Measurements from ENCODE around the gene ZNF804A. TPM values are rescaled to one million over a fixed set of nuclear protein-coding genes. Genes with fewer than 3 reads are reported as not detected.

ZNF804A gene
- under 1 TPM in 2 of 3 donors, not detected in 1; 0.14 to 0.70 TPM for total RNA-seq
- long read RNA-seq, donor 1: 0 reads
- long read RNA-seq, donor 2: 0 reads

DNA sequence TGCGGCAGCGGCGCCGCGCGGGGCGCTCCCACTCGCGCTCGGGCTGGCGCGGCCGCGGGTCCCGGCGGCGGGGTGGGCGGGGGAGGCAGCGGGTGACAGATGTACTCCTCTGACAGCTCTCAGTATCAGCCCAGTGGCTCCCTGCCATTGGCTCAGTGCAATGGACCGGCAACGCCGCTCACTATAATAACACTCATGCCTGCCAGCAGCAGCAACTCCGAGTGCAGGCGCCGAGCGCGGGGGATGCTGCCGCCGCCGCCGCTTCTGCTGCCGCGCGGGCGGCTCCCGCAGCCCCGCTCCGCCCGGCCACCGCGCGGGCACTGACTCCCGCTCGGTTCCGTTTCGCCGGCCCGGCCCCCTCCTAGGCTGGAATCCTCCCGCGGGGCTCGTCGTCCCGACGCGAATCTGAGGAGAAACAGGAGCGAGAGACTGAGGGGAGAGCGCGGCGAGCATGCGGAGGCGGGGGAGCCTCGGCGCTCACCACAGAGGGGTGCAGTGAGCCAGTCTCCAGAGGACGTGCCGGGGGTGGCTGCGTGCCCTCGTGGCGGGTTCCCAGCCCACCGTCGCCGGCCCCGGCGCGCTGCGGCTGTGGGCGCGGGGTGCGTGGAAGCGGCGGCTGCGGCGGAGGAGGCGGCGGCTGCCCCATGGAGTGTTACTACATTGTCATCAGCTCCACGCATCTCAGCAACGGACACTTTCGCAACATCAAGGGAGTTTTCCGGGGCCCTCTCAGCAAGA lies at the start of gene ZNF804A:
TSS of gene ZNF804A (plus strand) at position 214 of the 738 bp plus-strand sequence. CDS start at position 645, 431 bp downstream.
- TF ChIP-seq, protein P1, sequence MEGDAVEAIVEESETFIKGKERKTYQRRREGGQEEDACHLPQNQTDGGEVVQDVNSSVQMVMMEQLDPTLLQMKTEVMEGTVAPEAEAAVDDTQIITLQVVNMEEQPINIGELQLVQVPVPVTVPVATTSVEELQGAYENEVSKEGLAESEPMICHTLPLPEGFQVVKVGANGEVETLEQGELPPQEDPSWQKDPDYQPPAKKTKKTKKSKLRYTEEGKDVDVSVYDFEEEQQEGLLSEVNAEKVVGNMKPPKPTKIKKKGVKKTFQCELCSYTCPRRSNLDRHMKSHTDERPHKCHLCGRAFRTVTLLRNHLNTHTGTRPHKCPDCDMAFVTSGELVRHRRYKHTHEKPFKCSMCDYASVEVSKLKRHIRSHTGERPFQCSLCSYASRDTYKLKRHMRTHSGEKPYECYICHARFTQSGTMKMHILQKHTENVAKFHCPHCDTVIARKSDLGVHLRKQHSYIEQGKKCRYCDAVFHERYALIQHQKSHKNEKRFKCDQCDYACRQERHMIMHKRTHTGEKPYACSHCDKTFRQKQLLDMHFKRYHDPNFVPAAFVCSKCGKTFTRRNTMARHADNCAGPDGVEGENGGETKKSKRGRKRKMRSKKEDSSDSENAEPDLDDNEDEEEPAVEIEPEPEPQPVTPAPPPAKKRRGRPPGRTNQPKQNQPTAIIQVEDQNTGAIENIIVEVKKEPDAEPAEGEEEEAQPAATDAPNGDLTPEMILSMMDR (IDR thresholded peaks at IDR 0.05): no peak
- H3K9me3 ChIP-seq: no peaks in the 10 kb centered on the region
- intact Hi-C loops (cut with DNase I, micrococcal nuclease): no loop called here
- DNase-seq (peak; percentile 22 to 52 (median 39)), ATAC-seq (peak; percentile 64)
- no peaks in the 10 kb centered on the region for H3K36me3 ChIP-seq (ENCODE audit: low read depth)
- no peak within 1 kb of the TSS for H3K4me3 ChIP-seq
- H3K4me1 ChIP-seq (ENCODE audit: low read depth): peaks cover 2% of the 10 kb centered on the region

DNA sequence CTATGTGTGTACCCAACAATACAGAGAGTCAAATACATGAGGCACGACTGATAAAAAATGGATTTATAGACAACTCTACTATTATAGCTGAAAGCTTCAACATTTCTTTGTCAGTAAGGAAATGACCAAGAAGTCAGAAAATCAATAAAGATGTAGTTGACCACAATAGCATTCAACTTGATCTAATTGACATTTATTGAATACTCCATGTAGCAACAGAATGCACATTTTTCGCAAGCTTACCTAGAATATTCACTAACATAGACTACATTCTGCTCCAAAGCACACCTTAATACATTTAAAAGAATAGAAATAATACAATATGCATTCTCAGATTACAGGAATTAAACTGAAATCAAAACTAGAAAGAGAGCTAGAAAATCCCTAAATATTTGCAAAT lies 49.2 kb upstream of the ZNF804A start:
- intact Hi-C loops (cut with DNase I, micrococcal nuclease): no loop called here
- ATAC-seq (no peak), DNase-seq (no peak)
- H3K9me3 ChIP-seq: no peaks in the 10 kb centered on the region
- no peak overlapping the region for H3K4me3 ChIP-seq
- no peaks in the 10 kb centered on the region for H3K4me1 ChIP-seq (ENCODE audit: low read depth)
- TF ChIP-seq, protein P1 (IDR thresholded peaks at IDR 0.05): no peak
- no peaks in the 10 kb centered on the region for H3K36me3 ChIP-seq (ENCODE audit: low read depth)

DNA sequence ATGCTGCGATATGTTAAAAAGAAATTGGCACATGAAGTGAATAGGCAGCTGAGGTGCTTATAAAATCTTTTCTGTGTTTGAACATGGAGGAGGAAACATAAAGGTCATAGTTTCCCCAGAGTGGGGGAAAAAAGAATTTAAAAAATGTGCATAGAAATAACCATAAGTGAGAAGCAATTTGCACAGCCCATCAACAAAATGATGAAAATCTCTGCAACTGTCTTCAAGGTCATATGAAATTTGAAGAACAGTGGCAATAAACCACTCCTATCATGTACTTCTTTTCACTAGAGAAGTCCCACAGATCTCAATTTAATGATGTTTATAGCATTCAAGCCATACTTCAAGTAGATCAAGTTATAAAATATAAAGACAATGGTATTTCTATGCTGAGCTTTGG lies 46.7 kb upstream of the ZNF804A start:
- intact Hi-C loops (cut with DNase I, micrococcal nuclease): no loop called here
- Histone ChIP-seq H3K36me3 (ENCODE audit: low read depth) (no peaks in the 10 kb centered on the region), H3K4me1 (ENCODE audit: low read depth) (no peaks in the 10 kb centered on the region), H3K4me3 (no peak overlapping the region), H3K9me3 (no peaks in the 10 kb centered on the region)
- DNase-seq: no peak
- no peak for ATAC-seq
- TF ChIP-seq, protein P1 (IDR thresholded peaks at IDR 0.05): no peak

DNA sequence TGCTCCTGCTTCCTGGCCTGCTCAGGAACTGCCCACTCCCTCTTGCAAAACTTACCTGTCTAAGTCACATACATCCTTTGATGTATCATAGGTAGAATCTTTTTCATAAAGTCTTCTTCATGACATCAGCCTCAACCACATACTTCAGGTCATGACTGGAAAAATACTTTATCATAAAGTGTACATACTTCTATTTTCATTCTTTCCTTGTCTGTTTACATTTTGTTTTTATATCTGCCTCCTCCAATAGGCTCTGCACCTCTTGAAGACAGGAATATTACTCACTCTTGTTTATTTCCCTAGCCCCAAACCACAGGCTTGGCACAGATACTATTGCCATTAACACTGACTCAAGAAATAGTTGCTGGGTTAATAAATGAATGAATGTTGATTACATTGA lies 43.6 kb upstream of the ZNF804A start:
- ATAC-seq (no peak), DNase-seq (no peak)
- Histone ChIP-seq H3K4me3 (no peak overlapping the region), H3K4me1 (ENCODE audit: low read depth) (no peaks in the 10 kb centered on the region), H3K36me3 (ENCODE audit: low read depth) (no peaks in the 10 kb centered on the region), H3K9me3 (no peaks in the 10 kb centered on the region)
- intact Hi-C loops (cut with DNase I, micrococcal nuclease): no loop called here
- TF ChIP-seq, protein P1 (IDR thresholded peaks at IDR 0.05): no peak

DNA sequence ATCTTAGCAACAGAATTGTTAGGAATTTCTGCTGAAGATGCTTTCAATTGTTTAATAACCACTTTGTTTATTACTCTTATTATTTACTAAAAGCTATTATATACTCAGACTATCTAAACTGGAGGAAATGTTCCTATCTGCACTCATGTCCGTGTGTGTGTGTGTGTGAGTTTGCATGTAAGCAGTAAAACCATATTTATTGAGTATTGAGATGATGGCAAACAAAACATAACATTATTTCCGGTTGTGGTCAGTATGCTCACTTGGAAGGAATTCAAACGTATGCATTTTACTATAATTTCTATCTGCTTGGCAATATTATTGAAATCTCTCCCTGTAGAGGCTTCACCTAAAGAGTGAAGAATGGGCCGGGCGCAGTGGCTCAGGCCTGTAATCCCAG lies 43.0 kb upstream of the ZNF804A start:
- H3K36me3 ChIP-seq (ENCODE audit: low read depth): no peaks in the 10 kb centered on the region
- no peaks in the 10 kb centered on the region for H3K4me1 ChIP-seq (ENCODE audit: low read depth)
- ATAC-seq (no peak), DNase-seq (no peak)
- no peak overlapping the region for H3K4me3 ChIP-seq
- TF ChIP-seq, protein P1 (IDR thresholded peaks at IDR 0.05): no peak
- H3K9me3 ChIP-seq: no peaks in the 10 kb centered on the region
- intact Hi-C loops (cut with DNase I, micrococcal nuclease): no loop called here

Data from mucosa of descending colon (tissue), 3 donors.